Fibroblast of skin of scalp (primary cell): Measurements from ENCODE around the gene KLHL34. TPM values are rescaled to one million over a fixed set of nuclear protein-coding genes. Genes with fewer than 3 reads are reported as not detected.

Experiments
- DNase-seq: peaks from one replicate; pipeline ENCODE4 v3.0.0-alpha.2; 2013
- polyA plus RNA-seq, 2 experiments: library from polyadenylated mRNA; unstranded; fragments of 120-200 nt; gene quantifications; one replicate each; pipeline ENCODE4 v1.2.1, GENCODE V29; 2013; ENCODE audit not compliant: insufficient read length in 2 of 2

Gene KLHL34
- 0.04 TPM for polyA plus RNA-seq (2013, experiment 1 of 2; ENCODE audit: insufficient read length)
- polyA plus RNA-seq (2013, experiment 2 of 2; ENCODE audit: insufficient read length), result not detected

- DNase-seq, result no peak
These were observed at the start of gene KLHL34 for GRCh38 chrX:21658152-21658737. Gene KLHL34, minus strand, starts transcription at chrX:21658330. Its CDS starts 542 bp downstream, at chrX:21657788.

- DNase-seq, result no peak
These were observed 47.1 kb upstream of the KLHL34 start for GRCh38 chrX:21705225-21705624.

DNA sequence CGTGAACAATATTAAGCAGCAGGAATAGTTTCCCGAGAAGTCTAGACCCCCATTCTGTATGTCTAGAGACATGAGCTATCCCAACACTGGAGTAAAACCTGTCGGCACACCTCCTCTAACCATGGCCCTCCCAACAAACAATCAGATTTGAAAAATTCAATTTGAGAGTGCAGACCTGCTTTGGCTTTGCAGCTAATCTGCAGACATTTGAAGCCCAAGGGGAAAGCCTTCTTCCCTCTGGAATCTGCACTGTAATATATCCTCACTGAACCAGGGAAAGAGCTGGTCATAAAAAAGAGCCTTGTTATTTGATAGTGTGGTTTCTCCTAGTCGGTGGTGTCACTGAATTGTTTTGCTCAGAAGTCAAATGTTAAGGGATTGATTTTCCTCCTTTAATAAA, 44.6 kb upstream of the KLHL34 start:
- DNase-seq, result no peak

DNA sequence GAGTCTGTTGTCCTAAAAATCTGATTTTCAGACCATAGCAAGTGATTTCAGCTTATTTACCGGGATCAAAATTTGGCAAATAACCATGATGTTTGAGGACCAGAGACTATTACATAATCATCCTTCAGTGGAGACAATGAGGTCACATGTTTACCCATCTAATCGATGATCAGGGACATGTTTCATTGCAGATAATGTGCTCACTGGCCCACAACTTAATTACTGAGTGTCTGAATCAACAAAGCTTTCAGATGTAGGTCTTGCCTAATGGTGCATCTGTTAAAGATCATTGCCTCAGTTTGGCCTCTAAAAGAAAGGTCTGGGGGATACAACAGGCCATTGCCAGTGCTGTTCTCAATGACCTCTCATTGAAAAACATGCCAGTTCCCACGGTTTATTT, 42.8 kb upstream of the KLHL34 start:
- no peak for DNase-seq

- no peak for DNase-seq
These were observed 42.1 kb upstream of the KLHL34 start for GRCh38 chrX:21700275-21700674.

GRCh38 chrX:21699136-21699535, 41.0 kb upstream of the KLHL34 start:
- peak; percentile 60 for DNase-seq

DNA sequence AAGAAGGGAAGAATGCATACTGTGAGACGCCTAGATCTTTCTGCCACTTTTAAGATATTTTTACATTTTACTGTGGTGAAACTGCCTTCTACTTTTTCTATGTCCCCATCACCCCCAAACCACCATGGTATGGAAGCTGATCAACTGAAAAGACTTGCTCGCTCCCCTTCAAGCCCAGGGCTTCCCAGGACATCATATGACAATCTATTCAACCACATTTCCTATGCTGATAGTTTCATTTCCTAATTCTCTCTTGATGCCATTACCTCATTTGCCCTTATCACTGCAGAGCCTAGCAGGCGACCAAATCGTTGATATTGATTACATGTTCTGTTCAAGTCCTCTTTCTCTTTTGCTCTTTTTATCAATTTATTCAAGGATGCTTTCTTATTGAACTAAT, 40.1 kb upstream of the KLHL34 start:
- DNase-seq, result no peak

- no peak for DNase-seq
These were observed 33.4 kb upstream of the KLHL34 start for GRCh38 chrX:21691512-21692018.

DNA sequence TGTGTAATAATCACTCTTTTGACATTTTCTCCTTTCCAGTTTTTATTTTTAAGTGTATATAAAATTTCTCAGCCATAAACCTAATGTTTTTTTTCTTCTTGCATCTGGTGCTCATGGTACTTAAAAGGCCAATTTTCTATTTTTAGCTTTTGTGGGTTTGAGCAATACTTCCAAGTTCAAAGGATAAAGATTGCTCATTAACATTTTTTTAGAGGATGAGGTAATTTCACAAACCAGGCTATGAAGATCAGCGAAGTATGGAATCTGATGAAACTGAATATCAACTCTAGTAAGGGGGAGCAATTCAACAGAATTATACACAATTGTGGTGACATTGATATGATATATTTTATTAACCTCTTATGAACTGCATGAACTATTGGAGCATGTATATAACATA, 25.8 kb upstream of the KLHL34 start:
- peak; percentile 72 for DNase-seq

GRCh38 chrX:21678048-21678612, 20.0 kb upstream of the KLHL34 start:
- peak; percentile 16 for DNase-seq

DNA sequence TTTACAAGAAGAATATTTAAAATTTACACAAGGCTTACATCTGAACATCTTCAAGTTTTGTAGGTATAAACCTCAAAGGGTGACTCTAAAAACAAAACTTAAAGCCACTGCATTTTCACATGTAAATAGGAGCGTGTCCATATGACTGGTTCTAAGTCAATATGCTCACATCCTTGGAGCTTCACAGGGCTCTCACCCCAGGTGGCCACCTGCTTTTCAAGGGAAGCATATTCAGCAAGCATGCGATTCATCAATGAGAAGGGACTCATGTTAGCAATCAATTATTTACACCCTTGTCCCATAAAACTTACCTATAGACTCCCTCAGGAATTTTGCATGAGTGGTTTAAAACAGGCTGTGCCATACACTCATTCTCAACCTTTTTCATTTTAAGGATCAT, 17.8 kb upstream of the KLHL34 start:
- DNase-seq, result no peak

DNA sequence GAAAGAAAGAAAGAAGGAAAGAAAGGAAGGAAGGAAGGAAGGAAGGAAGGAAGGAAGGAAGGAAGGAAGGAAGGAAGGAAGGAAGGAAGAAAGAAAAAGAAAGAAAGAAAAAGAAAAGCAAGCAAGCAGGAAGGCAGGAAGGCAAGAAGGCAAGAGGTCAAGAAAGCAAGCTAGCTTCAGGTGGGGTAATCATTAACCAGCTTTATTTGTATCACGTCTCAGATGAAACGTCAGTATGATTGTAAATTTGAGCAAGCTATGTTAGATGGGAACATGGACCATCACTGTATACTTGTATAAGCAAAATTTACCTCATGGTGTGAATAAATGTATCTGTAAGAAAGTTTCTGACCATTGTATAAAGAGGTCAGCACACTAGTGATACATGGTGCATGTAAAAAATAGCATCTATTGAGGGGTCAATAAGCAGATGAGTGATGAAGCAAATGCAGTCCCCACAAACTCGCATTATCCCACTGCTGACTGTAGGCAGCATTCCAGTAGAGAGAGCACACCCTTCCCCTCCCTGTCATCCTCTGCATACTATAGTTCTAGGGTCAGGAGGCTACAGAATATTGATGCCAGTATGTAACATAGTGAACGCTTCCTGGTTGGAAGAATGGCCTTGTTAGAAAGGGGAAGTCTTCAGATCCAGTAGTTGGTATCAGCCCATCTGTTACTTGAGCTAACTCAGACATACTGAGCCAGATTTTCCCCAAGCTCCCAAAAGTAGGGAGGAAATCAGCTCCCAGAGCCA, 16.5 kb upstream of the KLHL34 start:
- no peak for DNase-seq

DNA sequence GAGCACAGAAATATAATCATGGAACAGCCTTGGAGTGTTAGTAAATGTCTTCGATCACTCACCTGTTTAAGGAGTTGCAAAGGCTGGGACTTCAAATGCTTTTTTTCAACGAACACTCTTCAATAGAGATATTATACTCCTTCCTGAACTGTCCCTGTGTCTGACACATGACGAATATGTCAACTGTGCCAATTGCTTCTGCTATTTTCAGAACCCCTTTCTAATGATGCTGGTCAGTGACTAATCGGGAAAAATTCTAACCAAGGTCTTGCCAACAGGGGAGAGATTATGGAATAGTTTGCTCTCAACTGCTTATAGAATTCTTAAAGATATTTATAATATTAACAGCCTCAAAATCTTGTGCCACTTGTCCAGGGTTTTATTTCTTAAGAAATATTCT, 8.5 kb upstream of the KLHL34 start:
- peak; percentile 57 for DNase-seq

DNA sequence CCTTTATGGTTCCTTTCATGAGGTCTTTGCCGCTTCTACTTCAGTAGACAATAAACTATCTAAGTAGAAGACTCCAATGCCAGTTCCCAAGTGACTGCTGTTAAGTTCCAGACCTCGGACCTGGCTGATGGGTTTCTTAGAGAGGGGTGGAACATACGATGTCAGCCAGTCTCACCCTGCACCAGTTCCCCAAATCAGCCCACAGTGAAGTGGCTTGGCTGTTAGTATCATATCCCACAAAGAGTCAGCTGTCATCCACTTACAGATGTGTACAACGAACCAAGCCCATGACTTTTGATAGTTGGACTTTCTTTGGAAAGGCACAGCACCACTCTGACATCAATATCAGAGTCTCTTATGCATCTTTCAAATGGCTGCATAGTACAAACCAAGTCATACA, 8.1 kb upstream of the KLHL34 start:
- no peak for DNase-seq

DNA sequence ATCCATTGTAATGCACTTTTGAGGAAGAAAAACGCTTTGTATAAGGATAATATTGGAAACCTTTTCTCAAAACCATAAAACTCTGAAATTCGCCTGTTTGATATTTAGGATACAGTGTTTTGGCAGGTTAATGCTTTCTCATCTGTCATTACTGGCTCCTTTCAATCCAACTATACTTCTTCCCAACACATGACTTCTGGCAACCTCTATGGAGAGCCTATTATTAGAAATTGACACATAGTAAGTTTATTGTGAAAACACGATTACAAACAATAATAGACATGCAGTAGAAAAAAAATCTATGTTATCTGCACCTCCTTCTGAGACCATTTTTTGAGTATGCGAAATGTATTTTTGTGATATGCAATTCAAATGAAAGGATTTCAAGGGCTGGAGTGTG, 4.6 kb upstream of the KLHL34 start:
- no peak for DNase-seq

DNA sequence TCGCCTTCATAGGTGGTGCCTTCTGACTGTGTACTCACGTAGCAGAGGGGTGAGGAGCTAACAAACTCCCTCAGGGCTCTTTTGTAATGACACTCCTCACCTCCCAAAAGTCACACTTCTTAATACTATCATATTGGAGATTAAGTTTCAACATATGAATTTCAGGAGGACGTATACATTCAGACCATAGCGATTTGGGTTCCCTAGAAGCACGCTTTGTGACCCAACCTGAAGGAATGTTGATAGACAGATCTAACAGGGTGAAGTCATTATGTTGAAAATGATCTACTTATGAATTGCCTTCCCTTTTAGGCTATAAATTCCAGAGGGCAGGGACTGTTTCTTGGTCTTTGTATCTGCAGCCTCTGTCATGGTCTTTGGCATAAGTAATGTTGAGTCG, 3.2 kb upstream of the KLHL34 start:
- DNase-seq, result peak; percentile 12

DNA sequence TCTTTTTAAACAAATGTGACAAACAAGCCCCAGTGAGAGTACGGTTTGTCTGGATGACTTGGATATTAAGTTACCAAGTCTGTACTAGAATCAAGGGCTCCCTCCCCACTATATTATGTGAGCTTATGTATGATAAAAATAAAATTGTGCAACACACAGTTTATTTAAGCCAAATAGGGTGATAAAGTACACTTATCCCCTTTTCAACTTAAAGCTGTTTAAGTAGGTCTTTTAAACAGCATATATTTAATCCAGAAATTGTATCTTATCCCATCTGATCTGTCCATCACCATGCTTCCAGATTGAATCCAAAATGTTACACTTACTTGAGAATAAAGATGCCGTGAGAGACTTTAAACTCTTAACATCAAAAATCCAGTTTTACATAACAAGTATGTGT, 2.0 kb upstream of the KLHL34 start:
- no peak for DNase-seq

DNA sequence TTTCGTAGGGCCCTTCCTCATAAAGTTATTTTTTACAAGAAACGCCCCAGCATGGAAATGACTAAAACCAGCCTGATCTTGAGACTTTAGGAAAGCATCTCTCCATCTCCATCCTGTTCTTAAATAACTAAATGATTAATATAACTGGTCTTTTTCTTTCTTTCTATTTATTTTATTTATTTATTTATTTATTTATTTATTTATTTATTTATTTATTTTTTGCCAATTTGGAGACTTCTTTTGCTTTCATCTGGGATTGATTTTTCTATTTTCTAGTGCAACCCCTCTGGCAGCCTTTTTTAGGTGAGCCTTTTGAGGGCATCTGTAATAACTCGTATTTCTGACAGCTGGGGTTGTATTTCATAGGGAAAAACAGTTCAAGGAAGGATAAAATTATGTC, 1.2 kb upstream of the KLHL34 start:
- DNase-seq, result no peak

GRCh38 chrX:21658746-21659145, 616 bp upstream of the KLHL34 start:
- DNase-seq, result no peak

DNA sequence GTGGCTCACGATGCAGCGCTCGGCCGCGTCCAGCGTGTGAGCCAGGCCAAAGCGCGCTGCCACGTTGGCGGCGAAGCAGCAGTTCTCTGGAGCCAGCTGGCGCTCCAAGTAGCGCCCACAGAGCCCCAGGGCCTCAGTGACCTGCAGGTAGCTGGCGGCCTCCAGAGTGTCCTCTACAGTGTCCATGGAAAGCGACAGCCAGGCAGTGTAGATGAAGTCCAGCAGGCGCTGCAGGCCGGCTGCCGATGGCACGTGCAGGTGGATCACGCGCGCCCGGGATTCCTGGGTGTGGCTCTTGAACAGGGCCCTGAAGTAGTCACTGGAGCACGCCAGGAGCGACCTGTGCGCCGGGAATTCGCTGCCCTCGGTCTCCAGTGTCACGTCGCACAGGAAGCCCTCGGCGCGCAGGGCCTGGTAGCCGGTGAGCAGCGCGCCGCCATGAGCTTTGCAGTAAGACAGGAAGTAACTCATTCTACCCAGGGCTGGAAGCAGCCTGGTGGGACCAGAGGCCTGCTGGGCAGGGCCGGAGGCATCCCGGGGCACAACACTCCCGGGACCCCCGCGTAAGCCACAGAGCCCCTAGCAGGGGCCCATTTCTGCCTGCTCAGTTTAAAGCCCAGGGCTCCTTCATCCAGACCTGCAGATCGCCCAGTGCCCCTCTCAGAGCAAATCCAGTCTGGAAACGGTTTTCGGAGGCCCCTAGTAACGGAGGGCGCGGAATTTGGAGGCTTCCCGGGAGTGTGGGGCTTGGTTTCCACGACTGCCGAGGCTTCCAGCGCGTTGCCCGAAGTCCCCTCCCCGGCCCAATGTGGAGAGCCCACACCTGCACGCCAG, 595 bp downstream of the KLHL34 start:
- no peak for DNase-seq

- DNase-seq, result no peak
These were observed 1.4 kb downstream of the KLHL34 start for GRCh38 chrX:21656587-21657317.

DNA sequence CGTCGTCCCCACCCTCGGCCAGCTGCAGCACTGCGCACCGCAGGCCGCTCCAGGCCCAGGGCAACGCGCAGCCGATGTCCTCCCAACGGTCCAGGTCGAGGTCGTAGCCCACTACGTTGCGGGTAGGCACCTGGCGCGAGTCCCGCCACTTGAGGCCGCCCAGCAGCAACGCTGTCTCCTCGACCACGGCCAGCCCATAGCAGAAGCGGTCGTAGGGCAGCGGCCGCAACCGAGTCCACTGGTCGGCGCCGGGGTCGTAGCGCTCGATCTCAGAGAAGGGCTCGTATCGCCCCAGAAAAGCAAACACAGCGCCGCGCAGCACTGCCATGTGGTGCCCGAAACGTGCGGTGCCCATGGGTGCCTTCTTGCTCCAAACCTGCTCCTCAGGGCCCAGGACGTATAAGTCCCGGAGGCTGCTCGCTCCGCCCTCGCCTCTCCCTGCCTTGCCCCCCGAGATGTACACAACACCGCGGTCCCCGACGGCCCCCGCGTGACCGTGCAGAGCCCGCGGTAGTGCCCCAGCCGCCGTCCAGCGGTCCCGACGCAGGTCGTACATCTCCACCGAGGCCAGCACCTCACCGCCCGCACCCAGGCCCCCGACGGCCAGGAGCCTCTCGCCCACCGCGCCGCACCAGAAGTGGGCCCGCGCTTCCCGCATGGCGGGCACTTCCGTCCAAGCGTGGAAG, 2.1 kb downstream of the KLHL34 start:
- no peak for DNase-seq
